Liver (tissue), 9 donors: Measurements from ENCODE around the gene RASSF6. TPM values are rescaled to one million over a fixed set of nuclear protein-coding genes. Genes with fewer than 3 reads are reported as not detected.
A peak's percentile ranks its signal among the peaks of the same experiment; 100 is the strongest.

ENCODE experiments used
- DNase-seq: peaks from one replicate; pipeline ENCODE4 v3.0.0-alpha.2; 2017; ENCODE audit warnings: low spot score
- H3K27ac ChIP-seq, 2 donors: one replicate each; pipeline ENCODE4 v1.7.0; 2013; ENCODE audit warnings: inconsistent platforms in 2 of 2, low read length in 2 of 2, control low read depth in 1 of 2, low read depth in 1 of 2, mild to moderate bottlenecking in 1 of 2
- H3K27me3 ChIP-seq, 4 donors: one replicate each; pipeline versions ENCODE4 v1.6.1 to v1.7.0; 2013; ENCODE audit warnings: low read length in 3 of 4, inconsistent platforms in 1 of 4, mild to moderate bottlenecking in 1 of 4, moderate library complexity in 1 of 4; ENCODE audit not compliant: control insufficient read depth in 4 of 4, insufficient read depth in 4 of 4
- H3K36me3 ChIP-seq, 4 donors: one replicate each; pipeline versions ENCODE4 v1.6.1 to v1.7.0; 2013; ENCODE audit warnings: low read length in 3 of 4, mild to moderate bottlenecking in 3 of 4, low read depth in 1 of 4, moderate library complexity in 1 of 4; ENCODE audit not compliant: control insufficient read depth in 4 of 4, insufficient read depth in 3 of 4
- H3K4me1 ChIP-seq, 4 donors: one replicate each; pipeline versions ENCODE4 v1.6.1 to v1.7.0; 2013; ENCODE audit warnings: low read length in 3 of 4, mild to moderate bottlenecking in 3 of 4, moderate library complexity in 1 of 4; ENCODE audit not compliant: control insufficient read depth in 4 of 4, insufficient read depth in 4 of 4
- H3K4me3 ChIP-seq, 3 donors: one replicate each; pipeline versions ENCODE4 v1.6.1 to v1.7.0; 2013; ENCODE audit warnings: low read length in 3 of 3, control low read depth in 1 of 3, low read depth in 1 of 3, mild to moderate bottlenecking in 1 of 3
- H3K9ac ChIP-seq, 2 donors: one replicate each; pipeline ENCODE4 v1.7.0; 2013; ENCODE audit warnings: low read length in 2 of 2, mild to moderate bottlenecking in 2 of 2, moderate library complexity in 2 of 2, control low read depth in 1 of 2, low read depth in 1 of 2
- H3K9me3 ChIP-seq, 4 donors: one replicate each; pipeline versions ENCODE4 v1.6.1 to v1.7.0; 2013; ENCODE audit warnings: low read length in 3 of 4; ENCODE audit not compliant: control insufficient read depth in 4 of 4
- ATF3 ChIP-seq: IDR thresholded peaks from 2 replicates; pipeline ENCODE4 v1.6.1; 2016; ENCODE audit warnings: antibody characterized with exemption
- CTCF ChIP-seq: fragments of 150-350 bp; IDR thresholded peaks from 2 replicates; pipeline ENCODE4 v1.5.1; 2017; ENCODE audit warnings: improper control_type of control experiment, low read depth, low read length; ENCODE audit not compliant: missing input control
- EGR1 ChIP-seq, 2 donors: IDR thresholded peaks; 2 replicates each; pipeline ENCODE4 v1.6.1; 2016 to 2018; ENCODE audit warnings: antibody characterized with exemption in 2 of 2, low read depth in 2 of 2
- FOXA1 ChIP-seq: IDR thresholded peaks from 2 replicates; pipeline ENCODE4 v1.6.1; 2016; ENCODE audit warnings: antibody characterized with exemption
- FOXA2 ChIP-seq: IDR thresholded peaks from 2 replicates; pipeline ENCODE4 v1.6.1; 2016; ENCODE audit warnings: antibody characterized with exemption
- GABPA ChIP-seq, 2 donors: IDR thresholded peaks in 1 of 2; conservative IDR thresholded peaks in 1 of 2; 2 replicates each; pipeline ENCODE4 v1.6.1; 2016; ENCODE audit warnings: antibody characterized with exemption in 2 of 2, mild to moderate bottlenecking in 1 of 2, moderate library complexity in 1 of 2
- HNF4G ChIP-seq: IDR thresholded peaks from 2 replicates; pipeline ENCODE4 v1.6.1; 2016; ENCODE audit warnings: antibody characterized with exemption
- JUND ChIP-seq, 2 donors: IDR thresholded peaks; 2 replicates each; pipeline ENCODE4 v1.6.1; 2016; ENCODE audit warnings: antibody characterized with exemption in 2 of 2
- MAX ChIP-seq: IDR thresholded peaks from 2 replicates; pipeline ENCODE4 v1.6.1; 2016; ENCODE audit warnings: antibody characterized with exemption
- NR2F2 ChIP-seq: IDR thresholded peaks from 2 replicates; pipeline ENCODE4 v1.6.1; 2016; ENCODE audit warnings: antibody characterized with exemption
- RAD21 ChIP-seq, 2 donors: IDR thresholded peaks; 2 replicates each; pipeline ENCODE4 v1.6.1; 2016; ENCODE audit warnings: antibody characterized with exemption in 2 of 2, mild to moderate bottlenecking in 2 of 2
- REST ChIP-seq: IDR thresholded peaks from 2 replicates; pipeline ENCODE4 v1.6.1; 2016; ENCODE audit warnings: antibody characterized with exemption, mild to moderate bottlenecking
- SP1 ChIP-seq: IDR thresholded peaks from 2 replicates; pipeline ENCODE4 v1.6.1; 2018; ENCODE audit warnings: antibody characterized with exemption, mild to moderate bottlenecking
- TAF1 ChIP-seq: conservative IDR thresholded peaks from 2 replicates; pipeline ENCODE4 v1.6.1; 2016; ENCODE audit warnings: antibody characterized with exemption, mild to moderate bottlenecking
- YY1 ChIP-seq: IDR thresholded peaks from 2 replicates; pipeline ENCODE4 v1.6.1; 2016; ENCODE audit warnings: antibody characterized with exemption, mild to moderate bottlenecking
- ZBTB33 ChIP-seq: IDR thresholded peaks from 2 replicates; pipeline ENCODE4 v1.6.1; 2016; ENCODE audit warnings: antibody characterized with exemption
- WGBS: extraction: QIAGEN DNeasy Blood & Tissue Kit; methylation state at CpG from one replicate; pipeline ENCODE4 v1.1.7; 2013; 5-methylcytosine and 5-hydroxymethylcytosine counted together
- polyA plus RNA-seq, 2 donors: library from polyadenylated mRNA; stranded (reverse) in 1 of 2; unstranded in 1 of 2; fragments of 200-250 nt in 1 of 2; fragments of >200 nt in 1 of 2; fragmentation: Nextera tagmentation in 1 of 2; extraction: Ambion mirVana in 1 of 2; gene quantifications; one replicate each; pipeline versions ENCODE4 v1.2.1 to v1.2.3, GENCODE V29; 2013 to 2015
- total RNA-seq, 2 donors: library from RNA; depleted of rRNA; stranded (reverse); fragments of >200 nt; gene quantifications; one replicate each; pipeline ENCODE4 v1.2.3, GENCODE V29; 2014
- donor health status: healthy.
- donor health status: healthy.
- donor health status: healthy.
- donor health status: healthy.
- donor health status: healthy.

Gene RASSF6
- total and polyA plus RNA-seq, 4 donors: 0.08 to 0.38 (median 0.12) TPM

- no peaks in the 10 kb centered on the region for H3K27me3 ChIP-seq
- WGBS: 57% methylated on average over 2 of the region's 2 CpGs
- H3K4me1 ChIP-seq: no peaks in the 10 kb centered on the region
- no peak for TF ChIP-seq FOXA2
- TF ChIP-seq CTCF: no peak
- no peak for TF ChIP-seq SP1
- no peak for TF ChIP-seq FOXA1
- TF ChIP-seq ZBTB33: no peak
- no peak for TF ChIP-seq NR2F2
- no peaks in the 10 kb centered on the region for H3K36me3 ChIP-seq
- no peak overlapping the region for H3K9ac ChIP-seq
- no peak overlapping the region for H3K4me3 ChIP-seq
- no peaks in the 10 kb centered on the region for H3K9me3 ChIP-seq
- no peak overlapping the region for H3K27ac ChIP-seq
- DNase-seq: no peak
These were observed 41.4 kb upstream of the RASSF6 start for GRCh38 chr4:73661646-73662119.

GRCh38 chr4:73660808-73661207, 40.6 kb upstream of the RASSF6 start:
- Histone ChIP-seq H3K9ac (no peak overlapping the region), H3K9me3 (no peaks in the 10 kb centered on the region), H3K4me1 (no peaks in the 10 kb centered on the region), H3K27ac (no peak overlapping the region), H3K27me3 (no peaks in the 10 kb centered on the region), H3K4me3 (no peak overlapping the region), H3K36me3 (no peaks in the 10 kb centered on the region)
- DNase-seq: no peak
- 89% methylated on average over 3 of the region's 3 CpGs for WGBS
- TF ChIP-seq NR2F2: no peak

GRCh38 chr4:73653695-73654106, 33.5 kb upstream of the RASSF6 start:
- peak; percentile 45 for DNase-seq
- H3K4me1 ChIP-seq: peaks cover 0 to 8% (median 3%) of the 10 kb centered on the region in 4 donors
- TF ChIP-seq FOXA2 (peak; percentile 68), ATF3 (no peak), JUND (IDR thresholded peaks at IDR 0.05) (peak in 1 of 2 donors; percentile 11), TAF1 (no peak), CTCF (peak; percentile 63), SP1 (peak; percentile 29), GABPA (IDR thresholded peaks at IDR 0.05 in 1 of 2, conservative IDR thresholded peaks at IDR 0.05 in 1 of 2) (no peak), NR2F2 (no peak), HNF4G (no peak), YY1 (peak; percentile 39), MAX (peak; percentile 26), EGR1 (IDR thresholded peaks at IDR 0.05; ENCODE audit: low read depth in 2 of 2) (no peak), RAD21 (IDR thresholded peaks at IDR 0.05) (peak; percentile 95 to 96), FOXA1 (peak; percentile 33), REST (no peak)

More at GRCh38 chr4:73653695-73654106, 33.5 kb upstream of the RASSF6 start:
- no peaks in the 10 kb centered on the region for H3K36me3 ChIP-seq
- H3K27me3 ChIP-seq: no peaks in the 10 kb centered on the region
- no peak overlapping the region for H3K4me3 ChIP-seq
- H3K27ac ChIP-seq: no peak overlapping the region
- H3K9me3 ChIP-seq: no peaks in the 10 kb centered on the region
- no peak overlapping the region for H3K9ac ChIP-seq
- WGBS: 0% methylated on average over 7 of the region's 7 CpGs
